Measurements from ENCODE around the gene SMC6. TPM values are rescaled to one million over a fixed set of nuclear protein-coding genes. Genes with fewer than 3 reads are reported as not detected.

SMC6 gene
- polyA plus RNA-seq, 1 donor from 2014 or later = 43.8 TPM

GRCh38 chr2:17637131-17637906, 116.3 kb downstream of the SMC6 start:
- H3K36me3 Mint-ChIP-seq = no peaks in the 10 kb centered on the region
- H3K27me3 Mint-ChIP-seq = peaks cover 6% of the 10 kb centered on the region
- H3K9me3 Mint-ChIP-seq = no peaks in the 10 kb centered on the region
- H3K4me3 Mint-ChIP-seq = no peak overlapping the region
- no peaks in the 10 kb centered on the region for H3K4me1 Mint-ChIP-seq
- H3K27ac Mint-ChIP-seq = no peak overlapping the region

- no peaks in the 10 kb centered on the region for H3K9me3 Mint-ChIP-seq
- H3K27ac Mint-ChIP-seq = no peak overlapping the region
- H3K4me1 Mint-ChIP-seq = no peaks in the 10 kb centered on the region
- peaks cover 6% of the 10 kb centered on the region for H3K27me3 Mint-ChIP-seq
- H3K36me3 Mint-ChIP-seq = no peaks in the 10 kb centered on the region
- H3K4me3 Mint-ChIP-seq = no peak overlapping the region
These were observed 117.4 kb downstream of the SMC6 start for GRCh38 chr2:17636257-17636656.

DNA sequence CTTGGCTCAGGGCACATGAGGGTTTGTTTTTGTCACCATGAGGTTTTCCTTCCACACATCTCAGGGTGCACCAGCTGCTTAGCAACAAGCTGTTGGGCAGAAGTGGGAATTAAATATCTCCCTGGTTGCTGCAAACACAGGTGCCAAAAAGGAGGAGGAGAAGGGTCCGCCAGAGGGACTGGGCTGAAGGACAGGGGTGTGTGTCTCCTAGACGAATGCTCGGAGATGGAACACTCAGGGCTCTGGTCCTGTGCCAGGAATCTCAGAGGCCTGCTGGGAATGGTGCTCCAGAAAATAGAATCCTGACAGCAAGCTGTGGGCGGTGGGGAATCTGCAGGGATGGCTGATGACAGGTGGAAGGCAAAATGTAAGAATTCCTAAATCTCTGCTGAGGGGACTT, 118.6 kb downstream of the SMC6 start:
- H3K4me1 Mint-ChIP-seq = no peaks in the 10 kb centered on the region
- H3K27me3 Mint-ChIP-seq = peaks cover 6% of the 10 kb centered on the region
- no peaks in the 10 kb centered on the region for H3K36me3 Mint-ChIP-seq
- H3K27ac Mint-ChIP-seq = no peak overlapping the region
- H3K4me3 Mint-ChIP-seq = no peak overlapping the region
- H3K9me3 Mint-ChIP-seq = peaks cover 0 to 2% (median 0%) of the 10 kb centered on the region in 3 donors

DNA sequence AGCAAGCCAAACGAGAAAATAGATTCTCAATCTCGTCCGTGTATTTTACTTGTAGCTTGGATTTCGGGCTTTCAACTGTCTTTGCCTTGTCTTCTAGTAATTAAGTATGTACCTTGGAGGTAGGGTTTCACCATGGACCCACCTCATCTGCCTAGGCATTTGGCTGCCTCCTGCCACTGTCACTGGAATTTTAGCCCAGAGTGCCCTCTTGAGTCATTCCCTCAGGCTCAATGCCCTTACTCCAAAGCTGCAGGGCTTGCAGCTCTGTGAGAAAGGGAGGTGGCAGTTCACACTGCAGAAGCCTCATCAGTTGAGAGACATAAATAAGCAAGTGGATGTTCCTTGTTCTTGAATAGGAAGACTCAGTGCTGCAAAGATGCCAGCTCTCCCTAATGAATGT, 123.5 kb downstream of the SMC6 start:
- Mint-ChIP-seq H3K36me3 (peaks cover 2% of the 10 kb centered on the region), H3K27me3 (peaks cover 3% of the 10 kb centered on the region)

DNA sequence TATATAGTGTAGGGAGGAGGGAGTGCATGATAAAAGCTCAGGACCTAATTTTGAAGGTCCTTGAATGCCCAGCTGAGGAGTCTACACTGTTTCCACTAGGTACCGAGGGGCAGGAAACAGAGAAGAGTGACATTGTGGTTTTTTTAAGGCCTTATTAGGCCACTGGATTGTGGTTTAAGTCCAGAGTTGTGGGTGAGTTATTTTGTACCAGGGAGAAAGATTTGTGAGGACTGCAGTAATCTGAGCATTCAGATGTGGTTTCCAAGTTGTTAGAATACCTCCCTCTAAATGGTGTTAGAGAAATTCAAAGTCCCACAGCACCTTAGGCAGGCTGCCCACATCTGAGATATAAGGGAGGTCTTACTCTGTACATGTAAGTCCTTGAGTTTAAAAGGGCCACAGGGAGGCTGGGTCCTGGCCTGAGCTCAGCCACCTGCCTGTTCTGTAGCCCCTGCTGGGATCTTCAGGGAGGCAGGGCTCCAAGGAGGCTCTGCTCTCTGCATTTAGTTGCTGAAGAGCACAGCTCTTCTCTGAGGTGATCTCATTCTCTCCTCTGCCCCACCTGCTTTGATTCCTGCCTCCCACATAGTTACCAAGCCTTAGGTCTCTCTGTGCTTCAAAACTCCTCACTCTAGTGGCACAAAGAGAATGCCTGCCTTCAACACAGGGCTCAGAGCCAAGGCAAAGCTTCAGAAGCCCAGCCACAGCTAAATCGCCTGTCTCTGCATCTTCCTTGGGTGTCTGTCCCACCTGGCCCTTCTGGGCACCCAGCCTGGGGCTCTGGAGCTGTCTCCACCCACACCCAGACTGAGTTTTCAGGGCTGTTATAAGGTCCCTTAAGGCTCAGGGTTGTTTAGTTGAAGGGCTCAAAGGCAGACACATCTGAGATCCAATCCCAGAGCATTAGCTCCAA, 125.0 kb downstream of the SMC6 start:
- peaks cover 2% of the 10 kb centered on the region for H3K36me3 Mint-ChIP-seq
- no peaks in the 10 kb centered on the region for H3K4me1 Mint-ChIP-seq
- peaks cover 3 to 5% (median 4%) of the 10 kb centered on the region in 3 donors for H3K9me3 Mint-ChIP-seq
- peaks cover 6% of the 10 kb centered on the region for H3K27me3 Mint-ChIP-seq
- no peak overlapping the region for H3K4me3 Mint-ChIP-seq
- no peak overlapping the region for H3K27ac Mint-ChIP-seq

More for the DNA sequence above, 123.5 kb downstream of the SMC6 start:
- no peaks in the 10 kb centered on the region for H3K4me1 Mint-ChIP-seq
- no peak overlapping the region for H3K27ac Mint-ChIP-seq
- peaks cover 0 to 4% (median 3%) of the 10 kb centered on the region in 3 donors for H3K9me3 Mint-ChIP-seq
- no peak overlapping the region for H3K4me3 Mint-ChIP-seq

DNA sequence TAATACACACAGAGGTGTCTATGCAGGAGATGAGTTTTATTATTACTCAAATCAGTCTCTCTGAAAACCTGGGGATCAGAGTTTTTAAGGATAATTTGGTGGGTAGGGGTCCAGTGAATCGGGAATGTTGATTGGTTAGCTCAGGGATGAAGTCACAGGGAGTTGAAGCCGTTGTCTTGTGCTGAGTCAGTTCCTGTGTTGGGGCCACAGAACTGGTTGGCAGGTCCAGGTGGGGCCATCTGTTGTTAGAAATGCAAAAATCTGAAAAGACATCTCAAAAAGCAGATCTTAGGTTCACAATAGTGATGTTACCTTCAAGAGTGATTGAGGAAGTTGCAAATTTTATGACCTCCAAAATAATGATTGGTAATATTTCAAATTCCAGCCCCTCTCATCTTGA, 126.2 kb downstream of the SMC6 start:
- Mint-ChIP-seq H3K4me3 (no peak overlapping the region), H3K27me3 (peaks cover 7% of the 10 kb centered on the region), H3K27ac (no peak overlapping the region), H3K9me3 (peaks cover 3 to 5% (median 4%) of the 10 kb centered on the region in 3 donors), H3K4me1 (no peaks in the 10 kb centered on the region), H3K36me3 (peaks cover 2% of the 10 kb centered on the region)

- Mint-ChIP-seq H3K27ac (no peak overlapping the region), H3K9me3 (peaks cover 3 to 5% (median 4%) of the 10 kb centered on the region in 3 donors), H3K36me3 (peaks cover 2% of the 10 kb centered on the region), H3K27me3 (peaks cover 8% of the 10 kb centered on the region), H3K4me1 (no peaks in the 10 kb centered on the region), H3K4me3 (no peak overlapping the region)
These were observed 126.6 kb downstream of the SMC6 start for GRCh38 chr2:17626986-17627385.

GRCh38 chr2:17625446-17625845, 128.2 kb downstream of the SMC6 start:
- Mint-ChIP-seq H3K36me3 (peaks cover 2% of the 10 kb centered on the region), H3K27ac (no peak overlapping the region), H3K4me3 (no peak overlapping the region), H3K27me3 (peaks cover 10% of the 10 kb centered on the region), H3K4me1 (no peaks in the 10 kb centered on the region), H3K9me3 (peaks cover 3 to 5% (median 4%) of the 10 kb centered on the region in 3 donors)

GRCh38 chr2:17621781-17622180, 131.8 kb downstream of the SMC6 start:
- no peak overlapping the region for H3K4me3 Mint-ChIP-seq
- peaks cover 25% of the 10 kb centered on the region for H3K27me3 Mint-ChIP-seq
- no peaks in the 10 kb centered on the region for H3K36me3 Mint-ChIP-seq
- no peak overlapping the region for H3K27ac Mint-ChIP-seq
- H3K9me3 Mint-ChIP-seq = peaks cover 0 to 3% (median 2%) of the 10 kb centered on the region in 3 donors
- no peaks in the 10 kb centered on the region for H3K4me1 Mint-ChIP-seq

GRCh38 chr2:17620841-17621240, 132.8 kb downstream of the SMC6 start:
- Mint-ChIP-seq H3K4me1 (no peaks in the 10 kb centered on the region), H3K9me3 (peaks cover 0 to 3% (median 2%) of the 10 kb centered on the region in 3 donors), H3K27me3 (peaks cover 25% of the 10 kb centered on the region), H3K36me3 (no peaks in the 10 kb centered on the region), H3K4me3 (no peak overlapping the region), H3K27ac (no peak overlapping the region)

GRCh38 chr2:17620280-17620679, 133.3 kb downstream of the SMC6 start:
- peaks cover 25% of the 10 kb centered on the region for H3K27me3 Mint-ChIP-seq
- H3K4me1 Mint-ChIP-seq = no peaks in the 10 kb centered on the region
- H3K27ac Mint-ChIP-seq = no peak overlapping the region
- H3K9me3 Mint-ChIP-seq = peaks cover 0 to 3% (median 2%) of the 10 kb centered on the region in 3 donors
- no peak overlapping the region for H3K4me3 Mint-ChIP-seq
- no peaks in the 10 kb centered on the region for H3K36me3 Mint-ChIP-seq

DNA sequence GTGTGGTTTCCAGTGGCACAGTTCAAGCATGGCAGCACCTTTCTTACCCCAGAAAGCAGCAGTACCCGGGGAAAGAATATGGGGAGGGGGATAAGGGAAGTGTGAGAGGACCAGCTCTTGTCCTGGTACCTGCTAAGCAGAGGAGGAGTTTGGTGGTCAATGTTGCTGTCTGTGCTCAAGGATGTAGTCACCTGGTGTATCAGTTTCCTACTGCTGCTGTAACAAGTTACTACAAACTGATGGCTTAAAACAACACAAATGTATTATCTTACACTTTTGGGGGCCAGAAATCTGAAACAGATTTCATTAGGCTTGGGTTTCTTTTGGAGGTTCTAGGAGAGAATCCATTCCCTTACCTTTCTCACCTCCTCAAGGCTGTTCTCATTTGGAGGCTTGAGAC, 135.7 kb downstream of the SMC6 start:
- no peaks in the 10 kb centered on the region for H3K4me1 Mint-ChIP-seq
- no peaks in the 10 kb centered on the region for H3K9me3 Mint-ChIP-seq
- peaks cover 23% of the 10 kb centered on the region for H3K27me3 Mint-ChIP-seq
- peaks cover 1% of the 10 kb centered on the region for H3K36me3 Mint-ChIP-seq
- no peak overlapping the region for H3K27ac Mint-ChIP-seq
- no peak overlapping the region for H3K4me3 Mint-ChIP-seq

- peaks cover 2% of the 10 kb centered on the region for H3K36me3 Mint-ChIP-seq
- H3K4me1 Mint-ChIP-seq = no peaks in the 10 kb centered on the region
- H3K9me3 Mint-ChIP-seq = no peaks in the 10 kb centered on the region
- H3K4me3 Mint-ChIP-seq = no peak overlapping the region
- peaks cover 20% of the 10 kb centered on the region for H3K27me3 Mint-ChIP-seq
- no peak overlapping the region for H3K27ac Mint-ChIP-seq
These were observed 136.1 kb downstream of the SMC6 start for GRCh38 chr2:17617516-17617915.

GRCh38 chr2:17616405-17616804, 137.2 kb downstream of the SMC6 start:
- no peak overlapping the region for H3K4me3 Mint-ChIP-seq
- no peaks in the 10 kb centered on the region for H3K9me3 Mint-ChIP-seq

DNA sequence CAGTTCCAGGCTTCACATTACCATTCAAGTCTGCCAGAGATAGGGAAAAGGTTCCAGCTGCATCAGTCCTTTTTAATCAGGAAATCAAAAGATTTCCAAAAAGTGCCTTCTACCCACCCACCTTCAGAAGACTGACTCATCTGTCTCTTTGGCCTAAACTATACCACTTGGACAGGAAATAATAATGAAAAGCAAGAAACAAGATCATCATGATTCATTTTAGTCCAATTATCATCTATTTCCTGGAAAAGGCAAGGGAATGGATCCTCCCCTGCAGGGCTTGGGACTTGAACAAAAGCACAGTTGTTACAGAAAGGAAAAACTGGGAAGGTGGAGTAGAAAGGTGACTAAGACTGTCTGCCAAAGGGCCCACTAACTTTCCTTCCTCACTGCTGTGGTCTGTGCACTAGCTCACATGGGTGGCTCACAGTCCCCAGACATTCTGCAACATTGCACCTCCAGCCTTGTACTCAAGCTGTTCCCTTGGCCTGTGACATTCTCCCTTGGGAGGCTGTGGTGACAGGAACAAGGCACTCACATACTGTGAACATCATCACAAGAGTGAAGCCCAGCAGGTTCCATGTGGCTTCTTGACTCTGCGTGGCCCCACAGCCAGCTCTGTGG, 137.8 kb downstream of the SMC6 start:
- no peaks in the 10 kb centered on the region for H3K9me3 Mint-ChIP-seq
- no peak overlapping the region for H3K27ac Mint-ChIP-seq
- no peak overlapping the region for H3K4me3 Mint-ChIP-seq
- no peaks in the 10 kb centered on the region for H3K4me1 Mint-ChIP-seq
- H3K36me3 Mint-ChIP-seq = peaks cover 2% of the 10 kb centered on the region
- H3K27me3 Mint-ChIP-seq = peaks cover 16% of the 10 kb centered on the region

More at GRCh38 chr2:17616405-17616804, 137.2 kb downstream of the SMC6 start:
- H3K4me1 Mint-ChIP-seq = no peaks in the 10 kb centered on the region
- H3K36me3 Mint-ChIP-seq = peaks cover 2% of the 10 kb centered on the region
- H3K27me3 Mint-ChIP-seq = peaks cover 16% of the 10 kb centered on the region
- no peak overlapping the region for H3K27ac Mint-ChIP-seq
